K562 (cell line): ENCODE measurements around the gene ZNF547. TPM values are rescaled to one million over a fixed set of nuclear protein-coding genes. Genes with fewer than 3 reads are reported as not detected.

ENCODE experiments used
- ATAC-seq: fragments of 200-7000 bp; cut with Tn5 transposase; 3 replicates; pipeline ENCODE4 v1.9.1; 2020; ENCODE audit warnings: moderate library complexity
- Bru-seq: library from RNA; stranded (reverse); fragments of 400-500 nt; gene quantifications from one replicate; lab custom pipeline; 2021; lab: Mats Ljungman, UMichigan
- BruChase-seq, 2 experiments: library from RNA; stranded (reverse); fragments of 400-500 nt; gene quantifications; one replicate each; lab custom pipeline; 2021; lab: Mats Ljungman, UMichigan
- BruUV-seq: library from RNA; stranded (reverse); fragments of 400-500 nt; replicated peaks from 2 replicates; lab custom pipeline; 2021; lab: Mats Ljungman, UMichigan
- CTCF ChIA-PET: fragments of 300-600 bp; formaldehyde crosslinking; extraction: SDS; loops from one replicate; lab custom pipeline; 2021; ENCODE audit warnings: low intra/inter-chr PET ratio; lab: Yijun Ruan, JAX
- POLR2A ChIA-PET: fragments of 300-600, 350-650 bp; sonication (Branson Sonifier 250); formaldehyde crosslinking; extraction: SDS; loops from one replicate; lab custom pipeline; 2021; ENCODE audit warnings: antibody characterized with exemption, inconsistent platforms; lab: Yijun Ruan, JAX
- DNase-seq, 4 experiments: peaks; one replicate each; pipeline versions ENCODE4 v3.0.0 to v3.0.0-alpha.2; 2011 to 2018; ENCODE audit warnings: low spot score in 3 of 4, mixed read lengths in 3 of 4; ENCODE audit errors: extremely low read depth in 1 of 4
- FAIRE-seq: peaks from 2 replicates; lab custom pipeline; 2011; peaks lifted over from hg19 to GRCh38; lab: Jason Lieb, UNC
- H2AFZ ChIP-seq: 2 replicates; pipeline ENCODE4 v1.6.0; 2011; ENCODE audit warnings: low read depth, low read length, control low read depth, inconsistent platforms
- H3K27ac ChIP-seq: fragments of 200-600 bp; 3 replicates; pipeline ENCODE4 v1.8.0; 2011; ENCODE audit warnings: low read depth, mild to moderate bottlenecking, control low read depth, inconsistent platforms, low read length, moderate library complexity, mixed read lengths; ENCODE audit errors: extremely low read depth
- H3K27me3 ChIP-seq, 2 experiments: fragments of 300-600 bp in 1 of 2; 2 replicates in 1 of 2; 3 replicates in 1 of 2; pipeline versions ENCODE4 v1.6.0 to v1.8.0; 2011; ENCODE audit warnings: inconsistent platforms in 2 of 2, low read length in 2 of 2, mild to moderate bottlenecking in 1 of 2, mixed read lengths in 1 of 2, moderate library complexity in 1 of 2; ENCODE audit not compliant: control insufficient read depth in 2 of 2, insufficient read depth in 2 of 2
- H3K36me3 ChIP-seq: fragments of 300-600 bp; 3 replicates; pipeline ENCODE4 v1.8.0; 2011; ENCODE audit warnings: mild to moderate bottlenecking, low read length, inconsistent platforms; ENCODE audit not compliant: control insufficient read depth, insufficient read depth
- H3K4me1 ChIP-seq, 2 experiments: fragments of 200-600 bp in 1 of 2; replicated peaks in 1 of 2; 2 replicates in 1 of 2; 3 replicates in 1 of 2; pipeline versions ENCODE4 v1.5.1 to v1.8.0; 2011; ENCODE audit warnings: inconsistent platforms in 2 of 2, low read length in 2 of 2, mild to moderate bottlenecking in 1 of 2, mixed read lengths in 1 of 2, moderate library complexity in 1 of 2; ENCODE audit not compliant: control insufficient read depth in 2 of 2, insufficient read depth in 2 of 2
- H3K4me2 ChIP-seq: 2 replicates; pipeline ENCODE4 v1.6.1; 2011; ENCODE audit warnings: low read length, control low read depth, inconsistent platforms, mixed read lengths; ENCODE audit not compliant: insufficient read depth
- H3K4me3 ChIP-seq: fragments of 200-600 bp; sonication (generic), shearing (Covaris generic); 2 replicates; pipeline ENCODE4 v1.5.1; 2016; ENCODE audit warnings: control low read depth, inconsistent platforms
- H3K79me2 ChIP-seq: fragments of 200-600 bp; 3 replicates; pipeline ENCODE4 v1.8.0; 2011; ENCODE audit warnings: low read length, inconsistent platforms; ENCODE audit not compliant: control insufficient read depth, insufficient read depth
- H3K9ac ChIP-seq, 2 experiments: 2 replicates each; pipeline versions ENCODE4 v1.6.0 to v1.6.1; 2011; ENCODE audit warnings: low read depth in 2 of 2, low read length in 2 of 2, control low read depth in 1 of 2, inconsistent platforms in 1 of 2, mild to moderate bottlenecking in 1 of 2, mixed read lengths in 1 of 2; ENCODE audit not compliant: insufficient read depth in 1 of 2
- H3K9me1 ChIP-seq: one replicate; pipeline ENCODE4 v1.6.0; 2011; ENCODE audit warnings: inconsistent platforms, mild to moderate bottlenecking, low read length, moderate library complexity; ENCODE audit not compliant: control insufficient read depth, insufficient read depth
- H3K9me3 ChIP-seq: replicated peaks from 2 replicates; pipeline ENCODE4 v1.5.1; 2011; ENCODE audit warnings: low read depth, low read length, inconsistent platforms; ENCODE audit not compliant: control insufficient read depth, insufficient read depth
- H4K20me1 ChIP-seq: replicated peaks from 2 replicates; pipeline ENCODE4 v1.6.1; 2011; ENCODE audit warnings: low read length, inconsistent platforms, mixed read lengths; ENCODE audit not compliant: control insufficient read depth, insufficient read depth
- CHD7 ChIP-seq: fragments of 200-600 bp; sonication (generic); IDR thresholded peaks from one replicate; pipeline ENCODE4 v1.6.1; 2012; ENCODE audit warnings: mild to moderate bottlenecking, low read depth, low read length, inconsistent platforms
- HDAC6 ChIP-seq: IDR thresholded peaks from 2 replicates; pipeline ENCODE4 v1.6.1; 2012; ENCODE audit warnings: low read depth, mild to moderate bottlenecking, control low read depth, inconsistent platforms, low read length, moderate library complexity
- HNRNPL ChIP-seq: fragments of 200-400 bp; formaldehyde crosslinking; IDR thresholded peaks from 2 replicates; pipeline ENCODE4 v1.6.1; 2017; ENCODE audit warnings: low read depth, mild to moderate bottlenecking, low read length
- WGBS: fragments of 100-300 bp; shearing (Covaris generic); methylation state at CpG from one replicate; pipeline ENCODE4 v1.1.6; 2016; ENCODE audit warnings: low coverage, mixed read lengths; ENCODE audit not compliant: insufficient coverage; ENCODE audit errors: missing lambda C conversion rate; 5-methylcytosine and 5-hydroxymethylcytosine counted together
- in situ Hi-C: fragments of 300-500 bp; cut with MboI; formaldehyde crosslinking; loops from 4 replicates; pipeline ENCODE4 v1.15.0; 2018; ENCODE audit warnings: inconsistent platforms, mixed read lengths
- intact Hi-C: fragments of 100-400 bp; cut with micrococcal nuclease; formaldehyde crosslinking; loops from 2 replicates; pipeline ENCODE4 v1.14.2; 2022
- long read RNA-seq, 3 experiments: library from polyadenylated mRNA in 2 of 3; library from RNA in 1 of 3; unstranded in 2 of 3; stranded (forward) in 1 of 3; transcript quantifications; one replicate each; pipeline ENCODE4 v2.0.0, GENCODE V29; 2019 to 2022
- polyA minus RNA-seq, 3 experiments: library from RNA; depleted of rRNA, polyadenylated mRNA; stranded (reverse); fragments of >200 nt; gene quantifications; 2 replicates each; pipeline ENCODE4 v1.2.3, GENCODE V29; 2011
- polyA plus RNA-seq, 8 experiments: library from polyadenylated mRNA; depleted of rRNA in 4 of 8; stranded (reverse) in 5 of 8; unstranded in 3 of 8; fragments of >200 nt; fragmentation: Nextera tagmentation in 2 of 8; fragmentation: Illumina TruSeq in 1 of 8; extraction: Ambion mirVana in 2 of 8; extraction: Trizol in 1 of 8; gene quantifications; 2 replicates each; pipeline versions ENCODE4 v1.2.1 to v1.2.3, GENCODE V29; 2011 to 2014; ENCODE audit warnings: inconsistent platforms in 1 of 8, missing spikeins in 1 of 8
- total RNA-seq, 7 experiments: library from RNA; depleted of rRNA in 6 of 7; stranded (reverse); fragments of >200 nt in 6 of 7; fragmentation: Illumina TruSeq in 2 of 7; extraction: Trizol in 2 of 7; gene quantifications; 2 replicates each; pipeline versions ENCODE4 v1.2.1 to v1.2.3, GENCODE V29; 2011 to 2021; ENCODE audit warnings: low replicate concordance in 1 of 7

ZNF547 gene
- 2.5 and 4.6 TPM in 2 replicates for total RNA-seq (2011; cell fraction: chromatin; rRNA removed; ENCODE audit: low replicate concordance)
- total RNA-seq (2011; cell fraction: nucleolus; rRNA removed) = 1.0 and 2.0 TPM in 2 replicates
- 2.0 and 2.1 TPM in 2 replicates for total RNA-seq (2011; cell fraction: nucleoplasm; rRNA removed)
- 0.09 and 0.41 TPM in 2 replicates for total RNA-seq (2014; rRNA removed)
- 0.35 and 0.51 TPM in 2 replicates for total RNA-seq (2014; rRNA removed; fragmentation: Illumina TruSeq; extraction: Trizol)
- total RNA-seq (2015; rRNA removed; fragmentation: Illumina TruSeq; extraction: Trizol) = 0.30 and 0.40 TPM in 2 replicates
- 0.16 and 0.51 TPM in 2 replicates for total RNA-seq (2021)
- 0.96 and 1.0 TPM in 2 replicates for polyA plus RNA-seq (2011; rRNA removed)
- 0.24 and 0.31 TPM in 2 replicates for polyA plus RNA-seq (2011; cell fraction: cytosol; rRNA removed)
- 0.84 and 1.00 TPM in 2 replicates for polyA plus RNA-seq (2011; cell fraction: nucleus; rRNA removed)
- polyA plus RNA-seq (2012) = 0.33 and 0.36 TPM in 2 replicates
- 0.19 and 0.37 TPM in 2 replicates for polyA plus RNA-seq (2014; fragmentation: Illumina TruSeq; extraction: Trizol)
- under 1 TPM; 0.27 to 0.30 TPM for polyA plus RNA-seq (2014; fragmentation: Nextera tagmentation; extraction: Ambion mirVana)
- 0.03 and 0.07 TPM in 2 replicates for polyA plus RNA-seq (2014; rRNA removed)
- 0.81 and 1.1 TPM in 2 replicates for polyA minus RNA-seq (2011; rRNA and poly(A)+ RNA removed)
- polyA minus RNA-seq (2011; cell fraction: cytosol; rRNA and poly(A)+ RNA removed) = not detected in 2 replicates
- 0.81 and 2.3 TPM in 2 replicates for polyA minus RNA-seq (2011; cell fraction: nucleus; rRNA and poly(A)+ RNA removed)
- Bru-seq, nascent RNA = percentile 41 among the genes with signal in this experiment
- percentile 49 among the genes with signal in this experiment for BruChase-seq, experiment 1, labeled RNA remaining after a 2-hour chase
- percentile 55 among the genes with signal in this experiment for BruChase-seq, experiment 2, labeled RNA remaining after a 6-hour chase
- long read RNA-seq, experiment 1, partial matches to known transcripts = 0 of 1 reads
- long read RNA-seq, experiment 1, other reads (novel, unspliced or antisense) = 0 of 1 reads
- long read RNA-seq, experiment 2 = 0 reads
- long read RNA-seq, experiment 3, partial matches to known transcripts = 0 of 2 reads
- long read RNA-seq, experiment 3, other reads (novel, unspliced or antisense) = 0 of 2 reads

DNA sequence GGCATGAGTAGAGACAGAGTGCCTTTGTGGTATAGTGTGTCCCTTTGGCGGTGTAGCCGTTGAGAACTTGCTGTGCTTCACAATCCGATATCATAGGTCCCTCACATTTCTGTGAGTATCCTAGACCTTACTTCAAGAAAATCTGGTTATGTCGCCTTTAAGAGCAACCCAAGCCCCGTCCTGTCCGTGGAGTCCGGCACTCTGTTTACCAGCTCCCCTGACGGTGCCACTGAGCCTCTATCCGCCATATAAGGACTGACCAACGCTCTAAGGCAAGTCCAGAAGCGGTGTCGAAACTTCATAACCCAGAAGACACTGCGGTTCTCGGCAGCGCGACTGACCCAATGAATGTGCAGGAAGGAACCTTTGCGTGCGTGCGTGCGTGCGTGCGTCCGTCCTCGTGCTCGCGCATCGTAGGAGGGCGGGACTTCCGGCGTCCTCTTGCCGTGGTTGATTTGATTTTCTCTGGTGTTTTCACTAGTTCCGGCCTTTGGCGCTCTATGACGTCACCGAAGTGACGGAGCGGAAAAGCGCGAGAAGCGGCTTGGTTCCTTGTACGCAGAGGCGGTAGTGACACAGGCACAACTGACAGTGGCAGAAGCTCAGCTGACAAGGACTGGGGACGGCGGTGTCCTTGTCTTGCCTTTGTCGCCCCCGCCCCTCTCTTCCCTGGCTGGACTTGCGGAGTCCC lies at the start of gene ZNF547, which contains the start of gene TRAPPC2B:
Gene ZNF547 (plus strand): TSS at position 555 of the 691 bp plus-strand sequence. CDS start 5,005 bp downstream, outside the sequence.
Gene TRAPPC2B (plus strand): TSS at position 555 of the 691 bp plus-strand sequence. CDS start 1,283 bp downstream, outside the sequence.
- peak; percentile 98 for ATAC-seq
- BruUV-seq = no TSS peak
- Histone ChIP-seq H3K4me3 (peak within 1 kb of the TSS; percentile 50), H3K9me3 (peaks cover 4% of the 10 kb centered on the region; the same call in 1 of the 2 replicates), H3K79me2 (no peaks in the 10 kb centered on the region), H3K9ac (peak within 1 kb of the TSS; percentile 56 to 79), H4K20me1 (no peaks in the 10 kb centered on the region), H2AFZ (peak within 1 kb of the TSS; percentile 77), H3K9me1 (no peaks in the 10 kb centered on the region), H3K4me2 (peak within 1 kb of the TSS; percentile 83), H3K27ac (peak within 1 kb of the TSS; percentile 78), H3K4me1 (peaks cover 0 to 5% of the 10 kb centered on the region in 2 experiments; a peak in 1 of 5 replicates), H3K36me3 (no peaks in the 10 kb centered on the region), H3K27me3 (no peaks in the 10 kb centered on the region)
- DNase-seq = peak; percentile 74 to 90 (median 78)
- in situ Hi-C loops = no loop called here
- ChIA-PET POLR2A (interaction anchor here (0.7 kb wide), 1 partner anchor 26 kb away, joined by 4 read pairs; the partner anchor contains the start of gene ZNF548), CTCF (no interaction called here)
- intact Hi-C loops = no loop called here
- 9% methylated on average over 36 of the region's 47 CpGs for WGBS
- FAIRE-seq = peak; percentile 97
- no peak for TF ChIP-seq HDAC6
- TF ChIP-seq CHD7 = no peak
- no peak for TF ChIP-seq HNRNPL
